Muscle layer of duodenum (tissue), 2 donors: ENCODE results near the gene CYP4V2.

Source experiments
- H3K27ac ChIP-seq: one replicate; pipeline ENCODE4 v1.7.0; 2013; ENCODE audit warnings: mild to moderate bottlenecking, low read length
- H3K27me3 ChIP-seq: one replicate; pipeline ENCODE4 v1.7.0; 2013; ENCODE audit warnings: low read depth, mild to moderate bottlenecking, control low read depth, low read length
- H3K36me3 ChIP-seq, 2 donors: one replicate each; pipeline ENCODE4 v1.7.0; 2013; ENCODE audit warnings: low read length in 2 of 2, control low read depth in 1 of 2, mild to moderate bottlenecking in 1 of 2; ENCODE audit not compliant: insufficient read depth in 2 of 2, control insufficient read depth in 1 of 2
- H3K4me1 ChIP-seq, 2 donors: one replicate each; pipeline ENCODE4 v1.7.0; 2013; ENCODE audit warnings: low read length in 2 of 2, mild to moderate bottlenecking in 2 of 2, control low read depth in 1 of 2, moderate library complexity in 1 of 2; ENCODE audit not compliant: insufficient read depth in 2 of 2, control insufficient read depth in 1 of 2
- H3K4me3 ChIP-seq, 2 donors: one replicate each; pipeline ENCODE4 v1.7.0; 2013; ENCODE audit warnings: low read length in 2 of 2, low read depth in 1 of 2, mild to moderate bottlenecking in 1 of 2
- H3K9me3 ChIP-seq, 2 donors: one replicate each; pipeline ENCODE4 v1.7.0; 2013; ENCODE audit warnings: low read length in 2 of 2, control low read depth in 1 of 2, mild to moderate bottlenecking in 1 of 2; ENCODE audit not compliant: control insufficient read depth in 1 of 2
- donor health status: healthy.

The CYP4V2 gene

GRCh38 chr4:186190581-186191199 is 677 bp upstream of the CYP4V2 start:
- Histone ChIP-seq H3K36me3 (peaks cover 0 to 14% of the 10 kb centered on the region in 2 donors), H3K9me3 (no peaks in the 10 kb centered on the region), H3K4me1 (peaks cover 7 to 29% of the 10 kb centered on the region in 2 donors), H3K27ac (peak overlapping the region; percentile 94), H3K4me3 (peak overlapping the region; percentile 91 to 94), H3K27me3 (no peaks in the 10 kb centered on the region)

GRCh38 chr4:186192066-186192612 is 772 bp downstream of the CYP4V2 start:
- peaks cover 0 to 20% of the 10 kb centered on the region in 2 donors for H3K36me3 ChIP-seq
- H3K9me3 ChIP-seq, result no peaks in the 10 kb centered on the region
- peak overlapping the region; percentile 91 to 94 for H3K4me3 ChIP-seq
- peak overlapping the region; percentile 92 for H3K27ac ChIP-seq
- peaks cover 7 to 29% of the 10 kb centered on the region in 2 donors for H3K4me1 ChIP-seq
- H3K27me3 ChIP-seq, result no peaks in the 10 kb centered on the region

- H3K9me3 ChIP-seq, result no peaks in the 10 kb centered on the region
- H3K36me3 ChIP-seq, result peaks cover 0 to 29% of the 10 kb centered on the region in 2 donors
- H3K27me3 ChIP-seq, result no peaks in the 10 kb centered on the region
- H3K27ac ChIP-seq, result no peak overlapping the region
- H3K4me1 ChIP-seq, result peaks cover 7 to 29% of the 10 kb centered on the region in 2 donors
- H3K4me3 ChIP-seq, result no peak overlapping the region
Measured at GRCh38 chr4:186193851-186194250, 2.5 kb downstream of the CYP4V2 start.

GRCh38 chr4:186196063-186196462 is 4.7 kb downstream of the CYP4V2 start:
- no peaks in the 10 kb centered on the region for H3K27me3 ChIP-seq
- peaks cover 0 to 29% of the 10 kb centered on the region in 2 donors for H3K36me3 ChIP-seq
- H3K4me1 ChIP-seq, result peaks cover 0 to 20% of the 10 kb centered on the region in 2 donors
- H3K27ac ChIP-seq, result no peak overlapping the region
- no peak overlapping the region for H3K4me3 ChIP-seq
- no peaks in the 10 kb centered on the region for H3K9me3 ChIP-seq

- Histone ChIP-seq H3K4me1 (no peaks in the 10 kb centered on the region), H3K4me3 (no peak overlapping the region), H3K9me3 (no peaks in the 10 kb centered on the region), H3K27ac (no peak overlapping the region), H3K27me3 (no peaks in the 10 kb centered on the region), H3K36me3 (peaks cover 0 to 16% of the 10 kb centered on the region in 2 donors)
Measured at GRCh38 chr4:186200516-186200915, 9.1 kb downstream of the CYP4V2 start.

- no peaks in the 10 kb centered on the region for H3K4me1 ChIP-seq
- no peak overlapping the region for H3K4me3 ChIP-seq
- H3K27me3 ChIP-seq, result no peaks in the 10 kb centered on the region
- H3K27ac ChIP-seq, result no peak overlapping the region
- H3K9me3 ChIP-seq, result no peaks in the 10 kb centered on the region
- peaks cover 0 to 13% of the 10 kb centered on the region in 2 donors for H3K36me3 ChIP-seq
Measured at GRCh38 chr4:186201010-186201409, 9.6 kb downstream of the CYP4V2 start.

- no peak overlapping the region for H3K27ac ChIP-seq
- H3K4me3 ChIP-seq, result no peak overlapping the region
Measured at GRCh38 chr4:186201535-186202230, 10.3 kb downstream of the CYP4V2 start.

GRCh38 chr4:186202490-186203140 is 11.2 kb downstream of the CYP4V2 start:
- Histone ChIP-seq H3K9me3 (no peaks in the 10 kb centered on the region), H3K4me1 (no peaks in the 10 kb centered on the region), H3K4me3 (no peak overlapping the region), H3K27me3 (no peaks in the 10 kb centered on the region), H3K36me3 (peaks cover 0 to 9% of the 10 kb centered on the region in 2 donors), H3K27ac (no peak overlapping the region)

More at GRCh38 chr4:186201535-186202230, 10.3 kb downstream of the CYP4V2 start:
- Histone ChIP-seq H3K4me1 (no peaks in the 10 kb centered on the region), H3K9me3 (no peaks in the 10 kb centered on the region), H3K27me3 (no peaks in the 10 kb centered on the region), H3K36me3 (peaks cover 0 to 9% of the 10 kb centered on the region in 2 donors)

GRCh38 chr4:186203406-186203805 is 12.0 kb downstream of the CYP4V2 start:
- Histone ChIP-seq H3K4me3 (peak overlapping the region in 1 of 2 donors; percentile 14), H3K36me3 (peaks cover 0 to 2% of the 10 kb centered on the region in 2 donors), H3K27ac (peak overlapping the region; percentile 14), H3K27me3 (no peaks in the 10 kb centered on the region), H3K9me3 (no peaks in the 10 kb centered on the region), H3K4me1 (no peaks in the 10 kb centered on the region)

- no peaks in the 10 kb centered on the region for H3K4me1 ChIP-seq
- H3K36me3 ChIP-seq, result peaks cover 4% of the 10 kb centered on the region in 2 donors
- no peaks in the 10 kb centered on the region for H3K27me3 ChIP-seq
- H3K9me3 ChIP-seq, result no peaks in the 10 kb centered on the region
- peak overlapping the region in 1 of 2 donors; percentile 41 for H3K4me3 ChIP-seq
- peak overlapping the region; percentile 14 for H3K27ac ChIP-seq
Measured at GRCh38 chr4:186204103-186204559, 12.8 kb downstream of the CYP4V2 start.

- Histone ChIP-seq H3K4me1 (no peaks in the 10 kb centered on the region), H3K27me3 (no peaks in the 10 kb centered on the region), H3K27ac (no peak overlapping the region), H3K9me3 (no peaks in the 10 kb centered on the region), H3K36me3 (peaks cover 10% of the 10 kb centered on the region in 2 donors), H3K4me3 (peak overlapping the region in 1 of 2 donors; percentile 41)
Measured at GRCh38 chr4:186204686-186205085, 13.3 kb downstream of the CYP4V2 start.
